H1 (cell line): ENCODE measurements around the gene SLU7. TPM values are rescaled to one million over a fixed set of nuclear protein-coding genes. Genes with fewer than 3 reads are reported as not detected.

Experiments
- CTCF ChIA-PET: fragments of 300-600 bp; sonication (Branson Sonifier 250); formaldehyde crosslinking; loops from one replicate; lab custom pipeline; 2021; ENCODE audit not compliant: partially characterized antibody; lab: Charles Lee
- POLR2A ChIA-PET: fragments of 300-600 bp; sonication (Branson Sonifier 250); formaldehyde crosslinking; loops from one replicate; lab custom pipeline; 2021; ENCODE audit warnings: inconsistent platforms; ENCODE audit not compliant: partially characterized antibody; lab: Charles Lee
- DNase-seq, 2 experiments: peaks; one replicate each; pipeline versions ENCODE4 v3.0.0 to v3.0.0-alpha.2; 2010 to 2022; ENCODE audit warnings: low spot score in 2 of 2, low read depth in 1 of 2, mixed read lengths in 1 of 2
- FAIRE-seq: peaks from 2 replicates; lab custom pipeline; 2011; peaks lifted over from hg19 to GRCh38; lab: Jason Lieb, UNC
- H2AFZ ChIP-seq: 2 replicates; pipeline ENCODE4 v1.8.1; 2012; ENCODE audit warnings: low read length, inconsistent platforms
- H2AK5ac ChIP-seq: 2 replicates; pipeline ENCODE4 v1.6.1; 2013; ENCODE audit warnings: low read depth, low read length
- H2BK120ac ChIP-seq: replicated peaks from 2 replicates; pipeline ENCODE3; 2013; ENCODE audit warnings: low read depth, low read length, inconsistent platforms
- H2BK12ac ChIP-seq: 2 replicates; pipeline ENCODE4 v1.6.1; 2013; ENCODE audit warnings: low read depth, low read length
- H2BK15ac ChIP-seq: 2 replicates; pipeline ENCODE4 v1.6.1; 2013; ENCODE audit warnings: low read length
- H2BK20ac ChIP-seq: 2 replicates; pipeline ENCODE4 v1.6.1; 2013; ENCODE audit warnings: low read length
- H2BK5ac ChIP-seq: 2 replicates; pipeline ENCODE4 v1.6.1; 2013; ENCODE audit warnings: low read depth, low read length
- H3K14ac ChIP-seq: 2 replicates; pipeline ENCODE4 v1.6.1; 2013; ENCODE audit warnings: inconsistent platforms; ENCODE audit not compliant: insufficient read length
- H3K18ac ChIP-seq: 2 replicates; pipeline ENCODE4 v1.6.1; 2013; ENCODE audit warnings: low read length; ENCODE audit errors: extremely low read depth
- H3K23ac ChIP-seq: 2 replicates; pipeline ENCODE4 v1.6.1; 2013; ENCODE audit warnings: inconsistent platforms; ENCODE audit not compliant: insufficient read length
- H3K23me2 ChIP-seq: 2 replicates; pipeline ENCODE4 v1.6.1; 2013; ENCODE audit warnings: low read depth, low read length
- H3K27ac ChIP-seq: 2 replicates; pipeline ENCODE4 v1.6.1; 2011; ENCODE audit warnings: low read depth, low read length, inconsistent platforms
- H3K27me3 ChIP-seq, 4 experiments: replicated peaks in 1 of 4; 1 replicate in 1 of 4; 2 replicates in 3 of 4; pipeline versions ENCODE4 v1.6.1 to v1.8.1; 2011 to 2013; ENCODE audit warnings: low read length in 3 of 4, mild to moderate bottlenecking in 3 of 4, inconsistent platforms in 2 of 4, mixed read lengths in 2 of 4, moderate library complexity in 1 of 4; ENCODE audit not compliant: control insufficient read depth in 3 of 4, insufficient read depth in 3 of 4; ENCODE audit errors: extremely low read depth in 1 of 4
- H3K36me3 ChIP-seq, 4 experiments: 2 replicates each; pipeline versions ENCODE4 v1.6.1 to v1.8.1; 2011 to 2013; ENCODE audit warnings: mild to moderate bottlenecking in 4 of 4, low read length in 3 of 4, moderate library complexity in 2 of 4, control low read depth in 1 of 4, inconsistent platforms in 1 of 4; ENCODE audit not compliant: insufficient read depth in 4 of 4, control insufficient read depth in 2 of 4
- H3K4ac ChIP-seq: replicated peaks from 2 replicates; pipeline ENCODE3; 2013; ENCODE audit warnings: low read length, low read depth, mixed read lengths, inconsistent platforms; ENCODE audit not compliant: insufficient read length
- H3K4me1 ChIP-seq, 4 experiments: replicated peaks in 1 of 4; 1 replicate in 1 of 4; 2 replicates in 3 of 4; pipeline versions ENCODE4 v1.6.1 to v1.8.1; 2011 to 2013; ENCODE audit warnings: low read length in 3 of 4, inconsistent platforms in 2 of 4, mixed read lengths in 1 of 4; ENCODE audit not compliant: insufficient read depth in 4 of 4, control insufficient read depth in 3 of 4
- H3K4me2 ChIP-seq, 2 experiments: 2 replicates each; pipeline versions ENCODE4 v1.6.1 to v1.8.1; 2011 to 2013; ENCODE audit warnings: low read depth in 2 of 2, low read length in 2 of 2, control low read depth in 1 of 2, inconsistent platforms in 1 of 2, mild to moderate bottlenecking in 1 of 2; ENCODE audit not compliant: insufficient read depth in 1 of 2
- H3K4me3 ChIP-seq, 4 experiments: fragments of 200-600, 300-600 bp in 1 of 4; sonication (generic), shearing (Covaris generic), sonication (Bioruptor Twin) in 1 of 4; 2 replicates each; pipeline versions ENCODE4 v1.5.1 to v1.8.1; 2011 to 2016; ENCODE audit warnings: low read length in 4 of 4, low read depth in 3 of 4, control low read depth in 2 of 4, inconsistent platforms in 2 of 4, mild to moderate bottlenecking in 2 of 4, mixed read lengths in 1 of 4, moderate library complexity in 1 of 4; ENCODE audit not compliant: insufficient read depth in 2 of 4; ENCODE audit errors: extremely low read depth in 1 of 4
- H3K56ac ChIP-seq: replicated peaks from 2 replicates; pipeline ENCODE3; 2013; ENCODE audit warnings: low read depth, mild to moderate bottlenecking, mixed read lengths, low read length, inconsistent platforms; ENCODE audit not compliant: insufficient read length
- H3K79me1 ChIP-seq: 2 replicates; pipeline ENCODE4 v1.6.1; 2013; ENCODE audit warnings: low read depth, low read length, control low read depth
- H3K79me2 ChIP-seq, 2 experiments: 2 replicates each; pipeline versions ENCODE4 v1.6.1 to v1.8.1; 2012 to 2013; ENCODE audit warnings: low read length in 2 of 2, mild to moderate bottlenecking in 2 of 2, inconsistent platforms in 1 of 2; ENCODE audit not compliant: insufficient read depth in 2 of 2, control insufficient read depth in 1 of 2
- H3K9ac ChIP-seq, 4 experiments: replicated peaks in 1 of 4; 1 replicate in 1 of 4; 2 replicates in 3 of 4; pipeline versions ENCODE4 v1.6.1 to v1.8.1; 2011 to 2013; ENCODE audit warnings: low read depth in 3 of 4, low read length in 3 of 4, control low read depth in 2 of 4, mild to moderate bottlenecking in 2 of 4, moderate library complexity in 2 of 4, inconsistent platforms in 1 of 4; ENCODE audit errors: extremely low read depth in 1 of 4
- H3K9me3 ChIP-seq, 2 experiments: 2 replicates each; pipeline versions ENCODE4 v1.6.1 to v1.8.1; 2012 to 2013; ENCODE audit warnings: mild to moderate bottlenecking in 2 of 2, moderate library complexity in 2 of 2, control low read depth in 1 of 2, inconsistent platforms in 1 of 2, low read depth in 1 of 2, low read length in 1 of 2, mixed read lengths in 1 of 2; ENCODE audit not compliant: insufficient read depth in 2 of 2
- H4K20me1 ChIP-seq, 2 experiments: replicated peaks in 1 of 2; 2 replicates each; pipeline versions ENCODE3 to v1.8.1; 2011 to 2013; ENCODE audit warnings: inconsistent platforms in 2 of 2, low read length in 2 of 2, mild to moderate bottlenecking in 1 of 2; ENCODE audit not compliant: insufficient read depth in 2 of 2, control insufficient read depth in 1 of 2
- H4K5ac ChIP-seq: 2 replicates; pipeline ENCODE4 v1.6.1; 2013; ENCODE audit warnings: low read length, low read depth, mixed read lengths, inconsistent platforms; ENCODE audit not compliant: insufficient read length
- H4K8ac ChIP-seq: 2 replicates; pipeline ENCODE4 v1.8.0; 2013; ENCODE audit warnings: mild to moderate bottlenecking, moderate library complexity, low read length, inconsistent platforms; ENCODE audit not compliant: insufficient read depth; ENCODE audit errors: extremely low read depth
- H4K91ac ChIP-seq: replicated peaks from 2 replicates; pipeline ENCODE3; 2013; ENCODE audit warnings: low read length, mixed read lengths, inconsistent platforms; ENCODE audit not compliant: insufficient read length
- BACH1 ChIP-seq: IDR thresholded peaks from 2 replicates; pipeline ENCODE4 v1.6.1; 2012; ENCODE audit warnings: low read length, improper control_type of control experiment
- BRCA1 ChIP-seq: IDR thresholded peaks from 2 replicates; pipeline ENCODE4 v1.6.1; 2012; ENCODE audit warnings: low read depth, low read length, improper control_type of control experiment
- FOSL1 ChIP-seq: IDR thresholded peaks from 2 replicates; pipeline ENCODE4 v1.6.1; 2011; ENCODE audit warnings: mild to moderate bottlenecking, low read depth, low read length, moderate library complexity; ENCODE audit not compliant: insufficient read depth
- GABPA ChIP-seq: IDR thresholded peaks from 2 replicates; pipeline ENCODE4 v1.6.1; 2011; ENCODE audit warnings: mild to moderate bottlenecking, low read length, moderate library complexity, borderline replicate concordance; ENCODE audit not compliant: insufficient read depth
- KDM1A ChIP-seq: fragments of 200-600, 300-600 bp; sonication (generic); IDR thresholded peaks from 2 replicates; pipeline ENCODE4 v1.7.1; 2016; ENCODE audit warnings: mild to moderate bottlenecking, low read length, borderline replicate concordance
- KDM4A ChIP-seq: IDR thresholded peaks from one replicate; pipeline ENCODE4 v1.7.1; 2012; ENCODE audit warnings: low read depth, mild to moderate bottlenecking, moderate library complexity, low read length, inconsistent platforms; ENCODE audit not compliant: severe bottlenecking
- POLR2AphosphoS5 ChIP-seq: IDR thresholded peaks from 2 replicates; pipeline ENCODE4 v1.6.1; 2011; ENCODE audit warnings: low read depth, low read length
- RXRA ChIP-seq: IDR thresholded peaks from 2 replicates; pipeline ENCODE4 v1.6.1; 2011; ENCODE audit warnings: low read depth, mild to moderate bottlenecking, low read length, moderate library complexity; ENCODE audit not compliant: insufficient read depth
- SIRT6 ChIP-seq: IDR thresholded peaks from one replicate; pipeline ENCODE4 v1.7.1; 2012; ENCODE audit warnings: low read length, inconsistent platforms
- SIX5 ChIP-seq: IDR thresholded peaks from 2 replicates; pipeline ENCODE4 v1.6.1; 2011; ENCODE audit warnings: mild to moderate bottlenecking, low read depth, low read length
- SP2 ChIP-seq: IDR thresholded peaks from 2 replicates; pipeline ENCODE4 v1.6.1; 2012; ENCODE audit warnings: mild to moderate bottlenecking, low read length, inconsistent platforms
- TAF7 ChIP-seq: optimal IDR thresholded peaks from 2 replicates; pipeline ENCODE3; 2011; ENCODE audit warnings: low read depth, mild to moderate bottlenecking, inconsistent platforms, low read length, moderate library complexity, borderline replicate concordance
- WGBS, 2 experiments: shearing (Covaris generic) in 1 of 2; methylation state at CpG; one replicate each; pipeline versions ENCODE4 v1.1.6 to v1.1.7; 2013 to 2015; ENCODE audit warnings: low lambda C conversion rate in 2 of 2, mixed read lengths in 2 of 2, inconsistent platforms in 1 of 2, low coverage in 1 of 2, missing lambda C conversion rate in 1 of 2; ENCODE audit not compliant: insufficient replicate concordance in 2 of 2, insufficient coverage in 1 of 2, insufficient read length in 1 of 2; ENCODE audit errors: extremely low coverage in 1 of 2, missing lambda C conversion rate in 1 of 2; 5-methylcytosine and 5-hydroxymethylcytosine counted together
- polyA plus RNA-seq, 7 experiments: library from polyadenylated mRNA; depleted of rRNA in 3 of 7; stranded (reverse) in 5 of 7; unstranded in 2 of 7; fragments of >200 nt in 5 of 7; fragments of 200-250 nt in 2 of 7; gene quantifications; 1 replicate in 5 of 7; 2 replicates in 1 of 7; 4 replicates in 1 of 7; pipeline versions ENCODE4 v1.2.1 to v1.2.3, GENCODE V29; 2011 to 2013; ENCODE audit warnings: missing spikeins in 2 of 7, mixed read lengths in 2 of 7
- total RNA-seq: library from RNA; stranded (reverse); fragmentation: NEBNext Ultra II Directional; extraction: Animal tissue kit (Norgen Biotek cat#: 25700); gene quantifications from 2 replicates; pipeline ENCODE4 v1.2.1, GENCODE V29; 2021

Gene SLU7
- total and polyA plus RNA-seq, 2 of the 8 experiments (the other 6 are each of a cell fraction or from before 2014, with no cell fraction given): 6.0 to 34.1 TPM

DNA sequence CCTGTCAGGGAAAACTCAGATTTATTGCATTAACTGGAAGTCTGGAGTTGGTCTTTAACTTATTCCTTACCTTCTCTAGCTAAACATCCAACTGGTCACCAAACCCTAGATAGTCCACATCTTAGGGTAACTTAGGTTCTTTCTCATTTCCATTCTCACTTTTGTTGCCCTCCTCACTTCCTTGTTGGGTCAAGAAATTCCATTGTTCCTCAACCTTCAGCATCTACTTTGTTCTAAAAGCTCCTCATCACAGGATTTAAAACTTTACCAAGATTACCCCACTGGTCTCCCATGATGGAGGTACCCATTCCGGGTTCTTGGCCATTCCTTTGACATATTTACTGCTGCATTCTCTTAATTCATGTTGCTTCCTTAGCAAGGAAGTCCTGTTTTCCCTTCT is 34.9 kb upstream of the SLU7 start:
- FAIRE-seq: no peak

More for the DNA sequence above, 34.9 kb upstream of the SLU7 start:
- Histone ChIP-seq H3K4me1 (no peaks in the 10 kb centered on the region), H3K4me3 (no peak overlapping the region), H3K79me1 (no peaks in the 10 kb centered on the region), H3K4ac (no peak overlapping the region), H4K8ac (no peak overlapping the region), H3K9me3 (no peaks in the 10 kb centered on the region), H2BK5ac (no peak overlapping the region), H2AFZ (no peak overlapping the region), H4K91ac (no peak overlapping the region), H4K5ac (no peak overlapping the region), H2BK20ac (no peak overlapping the region), H3K4me2 (no peak overlapping the region), H3K36me3 (no peaks in the 10 kb centered on the region), H4K20me1 (no peaks in the 10 kb centered on the region), H3K27me3 (no peaks in the 10 kb centered on the region), H2BK12ac (no peak overlapping the region), H3K9ac (no peak overlapping the region), H3K18ac (no peak overlapping the region), H3K27ac (no peak overlapping the region), H2BK15ac (no peak overlapping the region), H2AK5ac (no peak overlapping the region), H3K79me2 (no peaks in the 10 kb centered on the region), H3K56ac (no peak overlapping the region), H3K14ac (no peak overlapping the region), H3K23ac (no peak overlapping the region), H3K23me2 (no peaks in the 10 kb centered on the region), H2BK120ac (no peak overlapping the region)
- POLR2A ChIA-PET: no interaction called here
- CTCF ChIA-PET: interaction anchor here (1.2 to 2.8 kb wide), 2 partner anchors 15 to 24 kb away, joined by 3 to 13 read pairs; no protein-coding TSS in a partner anchor
- 100% methylated on average over 1 of the region's 1 CpG; no CpG with 5 or more reads in 1 of the 2 experiments for WGBS, 2 experiments
- DNase-seq: no peak
- TF ChIP-seq POLR2AphosphoS5 (no peak), SIRT6 (no peak), KDM1A (no peak), KDM4A (no peak), GABPA (no peak), TAF7 (no peak), BACH1 (no peak), SIX5 (no peak), RXRA (no peak), SP2 (no peak), FOSL1 (no peak), BRCA1 (no peak)
